Inflammatory macrophage treated with lipopolysaccharide for 1 hour (primary cell): ENCODE measurements around the gene RIC8B.

Source experiments
- DNase-seq, 2 donors: peaks; one replicate each; pipeline ENCODE4 v3.0.0-alpha.2; 2020 to 2022

The RIC8B gene

GRCh38 chr12:106814714-106815113, 40.2 kb downstream of the RIC8B start:
- DNase-seq, result no peak

- no peak for DNase-seq
These were observed 41.3 kb downstream of the RIC8B start for GRCh38 chr12:106815741-106816140.

GRCh38 chr12:106816231-106816630, 41.7 kb downstream of the RIC8B start:
- no peak for DNase-seq

GRCh38 chr12:106819991-106820390, 45.5 kb downstream of the RIC8B start:
- DNase-seq, result no peak

GRCh38 chr12:106831699-106832098, 57.2 kb downstream of the RIC8B start:
- DNase-seq, result no peak

GRCh38 chr12:106837782-106838181, 63.3 kb downstream of the RIC8B start:
- no peak for DNase-seq

GRCh38 chr12:106839333-106839732, 64.9 kb downstream of the RIC8B start:
- DNase-seq, result no peak

- no peak for DNase-seq
These were observed 65.8 kb downstream of the RIC8B start for GRCh38 chr12:106840243-106840642.

- DNase-seq, result peak; percentile 27 to 63
These were observed 67.2 kb downstream of the RIC8B start for GRCh38 chr12:106841510-106842302.

GRCh38 chr12:106845902-106846301, 71.4 kb downstream of the RIC8B start:
- DNase-seq, result no peak

- no peak for DNase-seq
These were observed 73.4 kb downstream of the RIC8B start for GRCh38 chr12:106847861-106848260.

- no peak for DNase-seq
These were observed 76.8 kb downstream of the RIC8B start for GRCh38 chr12:106851306-106851705.

- no peak for DNase-seq
These were observed 80.2 kb downstream of the RIC8B start for GRCh38 chr12:106854723-106855122.

- no peak for DNase-seq
These were observed 80.8 kb downstream of the RIC8B start for GRCh38 chr12:106855221-106855758.

GRCh38 chr12:106861984-106862916, 87.8 kb downstream of the RIC8B start:
- DNase-seq, result no peak

GRCh38 chr12:106863189-106863588, 88.7 kb downstream of the RIC8B start:
- DNase-seq, result no peak

GRCh38 chr12:106865683-106866082, 91.2 kb downstream of the RIC8B start:
- no peak for DNase-seq

GRCh38 chr12:106866426-106867080, 92.1 kb downstream of the RIC8B start:
- no peak for DNase-seq

- DNase-seq, result no peak
These were observed 93.2 kb downstream of the RIC8B start for GRCh38 chr12:106867651-106868050.

- DNase-seq, result no peak
These were observed 94.7 kb downstream of the RIC8B start for GRCh38 chr12:106868982-106869700.

- DNase-seq, result no peak
These were observed 95.6 kb downstream of the RIC8B start for GRCh38 chr12:106870116-106870515.

GRCh38 chr12:106871477-106871876, 97.0 kb downstream of the RIC8B start:
- no peak for DNase-seq
